Sigmoid colon (tissue), 7 donors: ENCODE results near the gene TM2D3. TPM values are rescaled to one million over a fixed set of nuclear protein-coding genes. Genes with fewer than 3 reads are reported as not detected.
"Not testable (repeated sequence)": the region's sequence is repeated elsewhere in the genome, so short reads cannot be mapped to it uniquely, and the experiment has no call there.

Experiments used
- DNase-seq: peaks from one replicate; pipeline ENCODE4 v3.0.0-alpha.2; 2019
- H3K27ac ChIP-seq, 4 donors: fragments of 200-600 bp; sonication (generic); one replicate each; pipeline ENCODE4 v1.5.1; 2016 to 2019; ENCODE audit warnings: mild to moderate bottlenecking in 1 of 4
- H3K27me3 ChIP-seq, 3 donors: fragments of 200-600 bp; sonication (generic); one replicate each; pipeline ENCODE4 v1.5.1; 2019; ENCODE audit warnings: mild to moderate bottlenecking in 1 of 3
- H3K36me3 ChIP-seq, 4 donors: fragments of 200-600 bp; sonication (generic); one replicate each; pipeline ENCODE4 v1.5.1; 2016 to 2019
- H3K4me1 ChIP-seq, 4 donors: fragments of 200-600 bp; sonication (generic); one replicate each; pipeline ENCODE4 v1.5.1; 2017 to 2019
- H3K4me3 ChIP-seq, 4 donors: fragments of 200-600 bp; sonication (generic); one replicate each; pipeline ENCODE4 v1.5.1; 2017 to 2019; ENCODE audit warnings: mild to moderate bottlenecking in 2 of 4, moderate library complexity in 1 of 4
- H3K9me3 ChIP-seq, 4 donors: fragments of 200-600 bp in 3 of 4; sonication (generic) in 3 of 4; one replicate each; pipeline versions ENCODE4 v1.5.1 to v1.6.1; 2013 to 2019
- CTCF ChIP-seq, 4 experiments: fragments of 450-650 bp in 3 of 4; fragments of 200-600 bp in 1 of 4; IDR thresholded peaks; one replicate each; pipeline ENCODE4 v1.5.1; 2016 to 2019; ENCODE audit warnings: antibody characterized with exemption in 4 of 4, mild to moderate bottlenecking in 3 of 4, moderate library complexity in 2 of 4
- EP300 ChIP-seq, 4 donors: sonication (generic); formaldehyde crosslinking; IDR thresholded peaks; one replicate each; pipeline ENCODE4 v1.6.1; 2017; ENCODE audit warnings: antibody characterized with exemption in 4 of 4
- POLR2A ChIP-seq, 2 donors: fragments of 450-650 bp; IDR thresholded peaks; one replicate each; pipeline ENCODE4 v1.6.1; 2016; ENCODE audit warnings: antibody characterized with exemption in 2 of 2, mild to moderate bottlenecking in 2 of 2, moderate library complexity in 2 of 2
- POLR2AphosphoS5 ChIP-seq, 4 donors: sonication (generic); formaldehyde crosslinking; IDR thresholded peaks; one replicate each; pipeline ENCODE4 v1.6.1; 2017; ENCODE audit warnings: antibody characterized with exemption in 4 of 4
- WGBS, 2 donors: extraction: QIAGEN DNeasy Blood & Tissue Kit; methylation state at CpG; one replicate each; pipeline ENCODE4 v1.1.7; 2013; 5-methylcytosine and 5-hydroxymethylcytosine counted together
- intact Hi-C: fragments of 100-400 bp; cut with DNase I; formaldehyde crosslinking; loops from one replicate; pipeline ENCODE4 v1.15.1; 2023
- polyA plus RNA-seq, 3 donors: library from polyadenylated mRNA; stranded (reverse); fragments of 200-250 nt; gene quantifications; one replicate each; pipeline ENCODE4 v1.2.3, GENCODE V29; 2013
- total RNA-seq, 4 donors: library from RNA; depleted of rRNA; stranded (reverse); fragments of >200 nt; gene quantifications; one replicate each; pipeline ENCODE4 v1.1.0, GENCODE V29; 2016
- donor health status: healthy with polysubstance abuse.
- donor health status: Bipolar disorder and iron deficiency.
- donor health status: healthy.

Gene TM2D3
- total and polyA plus RNA-seq, 7 donors, result 17.1 to 61.4 (median 49.3) TPM

GRCh38 chr15:101635944-101636727, 16.0 kb downstream of the TM2D3 start:
- no peak for TF ChIP-seq POLR2A (IDR thresholded peaks at IDR 0.05)
- TF ChIP-seq CTCF (IDR thresholded peaks at IDR 0.05), result no peak
- no peak for TF ChIP-seq EP300 (IDR thresholded peaks at IDR 0.05)
- no peak for TF ChIP-seq POLR2AphosphoS5 (IDR thresholded peaks at IDR 0.05)
- 79 to 83% methylated on average over 7 of the region's 7 CpGs for WGBS, 2 donors
- DNase-seq, result no peak

GRCh38 chr15:101633356-101633755, 18.8 kb downstream of the TM2D3 start:
- Histone ChIP-seq H3K9me3 (no peaks in the 10 kb centered on the region), H3K27ac (no peak overlapping the region), H3K4me1 (no peaks in the 10 kb centered on the region), H3K36me3 (peaks cover 0 to 9% (median 0%) of the 10 kb centered on the region in 4 donors), H3K27me3 (no peaks in the 10 kb centered on the region), H3K4me3 (no peak overlapping the region)
- 94 to 98% methylated on average over 3 of the region's 3 CpGs for WGBS, 2 donors
- DNase-seq, result no peak
- no peak for TF ChIP-seq EP300 (IDR thresholded peaks at IDR 0.05)
- TF ChIP-seq CTCF (IDR thresholded peaks at IDR 0.05), result no peak
- no peak for TF ChIP-seq POLR2AphosphoS5 (IDR thresholded peaks at IDR 0.05)
- TF ChIP-seq POLR2A (IDR thresholded peaks at IDR 0.05), result no peak
- intact Hi-C loops, result no loop called here

More at GRCh38 chr15:101635944-101636727, 16.0 kb downstream of the TM2D3 start:
- no peak overlapping the region for H3K4me3 ChIP-seq
- no peaks in the 10 kb centered on the region for H3K9me3 ChIP-seq
- intact Hi-C loops, result no loop called here
- no peaks in the 10 kb centered on the region for H3K27me3 ChIP-seq
- H3K4me1 ChIP-seq, result peaks cover 0 to 8% (median 3%) of the 10 kb centered on the region in 4 donors
- H3K36me3 ChIP-seq, result peaks cover 0 to 26% (median 0%) of the 10 kb centered on the region in 4 donors
- H3K27ac ChIP-seq, result no peak overlapping the region

GRCh38 chr15:101626729-101627128, 25.5 kb downstream of the TM2D3 start:
- intact Hi-C loops, H3K27ac ChIP-seq, H3K9me3 ChIP-seq, H3K4me3 ChIP-seq, H3K4me1 ChIP-seq, DNase-seq, H3K36me3 ChIP-seq, H3K27me3 ChIP-seq: not testable (repeated sequence)
- WGBS, 2 donors, result 89 to 92% methylated on average over 1 to 15 of the region's 15 CpGs

- no peak overlapping the region for H3K4me3 ChIP-seq
- TF ChIP-seq CTCF (IDR thresholded peaks at IDR 0.05) (no peak), POLR2A (IDR thresholded peaks at IDR 0.05) (no peak), POLR2AphosphoS5 (IDR thresholded peaks at IDR 0.05) (no peak), EP300 (IDR thresholded peaks at IDR 0.05) (no peak)
- no peak overlapping the region for H3K27ac ChIP-seq
- no peaks in the 10 kb centered on the region for H3K9me3 ChIP-seq
- H3K4me1 ChIP-seq, result no peaks in the 10 kb centered on the region
- DNase-seq, result no peak
- H3K36me3 ChIP-seq, result peaks cover 0 to 6% (median 0%) of the 10 kb centered on the region in 4 donors
- 94 to 99% methylated on average over 1 of the region's 1 CpG for WGBS, 2 donors
- intact Hi-C loops, result no loop called here
- H3K27me3 ChIP-seq, result no peaks in the 10 kb centered on the region
Observed at GRCh38 chr15:101625980-101626379, 26.2 kb downstream of the TM2D3 start.

GRCh38 chr15:101625184-101625583, 27.0 kb downstream of the TM2D3 start:
- WGBS, 2 donors, result 90 to 94% methylated on average over 1 of the region's 1 CpG
- H3K27me3 ChIP-seq, result no peaks in the 10 kb centered on the region
- H3K9me3 ChIP-seq, result no peaks in the 10 kb centered on the region
- no peak for DNase-seq
- peaks cover 0 to 12% (median 0%) of the 10 kb centered on the region in 4 donors for H3K36me3 ChIP-seq
- H3K27ac ChIP-seq, result no peak overlapping the region
- intact Hi-C loops, result no loop called here
- no peaks in the 10 kb centered on the region for H3K4me1 ChIP-seq
- no peak overlapping the region for H3K4me3 ChIP-seq
- no peak for TF ChIP-seq POLR2A (IDR thresholded peaks at IDR 0.05)
